ENCODE results near the gene TNFAIP8L3. TPM values are rescaled to one million over a fixed set of nuclear protein-coding genes. Genes with fewer than 3 reads are reported as not detected.
"Not testable (repeated sequence)": the region's sequence is repeated elsewhere in the genome, so short reads cannot be mapped to it uniquely, and the experiment has no call there.

The TNFAIP8L3 gene
- total RNA-seq = 10 to 100 TPM; 33.3 to 42.0 TPM

DNA sequence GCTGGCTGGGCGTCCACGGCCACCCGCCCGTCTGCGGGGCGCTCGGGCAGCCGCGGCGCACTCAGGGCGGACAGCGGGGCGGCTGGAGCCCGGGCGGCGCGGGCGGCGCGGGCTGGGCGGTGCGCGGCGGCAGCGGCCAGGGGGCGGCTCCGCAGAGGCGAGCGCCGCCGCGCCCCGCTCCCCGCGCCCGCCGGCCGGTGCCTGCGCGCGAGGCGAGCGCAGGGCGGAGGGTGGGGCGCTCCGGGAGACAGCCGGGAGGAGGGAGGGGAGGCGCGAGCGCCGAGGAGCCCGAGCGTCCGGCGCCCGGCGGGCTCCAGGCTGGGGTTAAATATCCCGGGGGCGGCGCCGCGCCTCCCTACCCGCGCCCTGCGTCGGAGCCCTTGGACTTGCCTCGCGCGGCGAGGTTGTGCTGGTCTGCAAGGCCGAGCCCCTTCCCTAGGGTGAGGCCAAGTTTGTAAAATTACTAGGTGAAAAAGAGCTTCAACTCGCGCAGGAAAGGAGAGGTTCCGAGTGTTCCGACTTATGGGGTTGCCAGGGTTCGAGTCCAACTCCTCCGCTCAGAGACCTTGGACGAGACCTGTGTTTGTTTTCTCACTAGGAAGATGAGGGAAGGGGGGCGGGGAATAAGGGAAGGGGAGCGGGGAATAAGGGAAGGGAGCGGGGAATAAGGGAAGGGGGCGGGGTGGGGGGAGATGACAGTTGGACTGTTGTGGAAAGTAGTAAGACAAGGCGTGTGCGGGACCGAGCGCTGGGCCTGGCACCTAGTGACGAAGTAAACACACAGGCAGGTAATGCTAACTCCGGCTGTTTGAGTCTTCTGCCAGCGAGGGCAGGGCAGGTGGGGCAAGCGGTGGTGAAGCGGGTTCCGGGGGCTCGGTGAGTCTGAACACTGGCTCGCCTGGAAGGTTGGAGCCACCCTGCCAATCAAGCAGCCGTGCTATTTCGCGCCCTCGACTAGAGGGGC, at the start of gene TNFAIP8L3:
Gene TNFAIP8L3, minus strand, starts transcription at position 301 of the 964 bp plus-strand sequence. CDS start 311 bp downstream, outside the sequence.
- H3K27ac ChIP-seq = peak within 1 kb of the TSS; percentile 84 to 85
- peaks cover 17 to 57% of the 10 kb centered on the region in 2 donors for H3K4me1 ChIP-seq (ENCODE audit: control insufficient read depth in 1 of 2, low read depth in 2 of 2)
- ATAC-seq (ENCODE audit: insufficient number of reproducible peaks, low FRiP score, low read depth) (no peak), DNase-seq (ENCODE audit: low spot score) (no peak)
- H3K4me3 ChIP-seq = peak within 1 kb of the TSS; percentile 84
- H3K36me3 ChIP-seq = no peaks in the 10 kb centered on the region
- H3K27me3 ChIP-seq (replicated peaks; ENCODE audit: insufficient read depth) = no peaks in the 10 kb centered on the region
- H3K9me3 ChIP-seq = no peaks in the 10 kb centered on the region
- TF ChIP-seq, protein P1, sequence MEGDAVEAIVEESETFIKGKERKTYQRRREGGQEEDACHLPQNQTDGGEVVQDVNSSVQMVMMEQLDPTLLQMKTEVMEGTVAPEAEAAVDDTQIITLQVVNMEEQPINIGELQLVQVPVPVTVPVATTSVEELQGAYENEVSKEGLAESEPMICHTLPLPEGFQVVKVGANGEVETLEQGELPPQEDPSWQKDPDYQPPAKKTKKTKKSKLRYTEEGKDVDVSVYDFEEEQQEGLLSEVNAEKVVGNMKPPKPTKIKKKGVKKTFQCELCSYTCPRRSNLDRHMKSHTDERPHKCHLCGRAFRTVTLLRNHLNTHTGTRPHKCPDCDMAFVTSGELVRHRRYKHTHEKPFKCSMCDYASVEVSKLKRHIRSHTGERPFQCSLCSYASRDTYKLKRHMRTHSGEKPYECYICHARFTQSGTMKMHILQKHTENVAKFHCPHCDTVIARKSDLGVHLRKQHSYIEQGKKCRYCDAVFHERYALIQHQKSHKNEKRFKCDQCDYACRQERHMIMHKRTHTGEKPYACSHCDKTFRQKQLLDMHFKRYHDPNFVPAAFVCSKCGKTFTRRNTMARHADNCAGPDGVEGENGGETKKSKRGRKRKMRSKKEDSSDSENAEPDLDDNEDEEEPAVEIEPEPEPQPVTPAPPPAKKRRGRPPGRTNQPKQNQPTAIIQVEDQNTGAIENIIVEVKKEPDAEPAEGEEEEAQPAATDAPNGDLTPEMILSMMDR (IDR thresholded peaks at IDR 0.05) = no peak

DNA sequence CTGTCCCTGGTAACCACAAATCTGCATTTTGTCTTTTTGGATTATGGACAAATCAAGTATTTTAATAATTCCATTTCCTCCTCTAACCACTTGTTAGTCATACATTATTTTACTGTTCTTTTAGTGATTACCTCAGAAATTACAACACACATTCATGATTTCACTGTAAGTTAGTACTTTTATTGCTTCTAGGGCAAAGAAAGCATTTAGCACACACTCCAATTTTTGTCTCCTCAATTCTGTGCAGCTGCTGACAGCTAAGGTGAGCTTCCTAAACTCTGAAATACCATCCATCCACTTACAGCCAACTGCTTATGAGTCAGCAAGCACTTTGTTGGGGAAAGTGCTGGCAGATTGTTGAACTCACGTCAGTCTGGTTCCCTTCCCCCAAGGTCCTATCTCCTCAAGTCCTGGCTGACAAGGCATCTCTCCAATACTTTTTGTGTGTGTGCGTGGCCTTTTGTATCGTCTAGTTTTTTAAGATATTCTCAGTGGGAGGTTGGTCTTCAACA, 49.4 kb upstream of the TNFAIP8L3 start:
- Histone ChIP-seq H3K4me3 (no peak overlapping the region), H3K4me1 (ENCODE audit: control insufficient read depth in 1 of 2, low read depth in 2 of 2) (no peaks in the 10 kb centered on the region), H3K27me3 (replicated peaks; ENCODE audit: insufficient read depth) (no peaks in the 10 kb centered on the region), H3K36me3 (no peaks in the 10 kb centered on the region), H3K9me3 (no peaks in the 10 kb centered on the region), H3K27ac (no peak overlapping the region)
- TF ChIP-seq, protein P1 (IDR thresholded peaks at IDR 0.05) = no peak
- ATAC-seq (ENCODE audit: insufficient number of reproducible peaks, low FRiP score, low read depth) (no peak), DNase-seq (ENCODE audit: low spot score) (no peak)

DNA sequence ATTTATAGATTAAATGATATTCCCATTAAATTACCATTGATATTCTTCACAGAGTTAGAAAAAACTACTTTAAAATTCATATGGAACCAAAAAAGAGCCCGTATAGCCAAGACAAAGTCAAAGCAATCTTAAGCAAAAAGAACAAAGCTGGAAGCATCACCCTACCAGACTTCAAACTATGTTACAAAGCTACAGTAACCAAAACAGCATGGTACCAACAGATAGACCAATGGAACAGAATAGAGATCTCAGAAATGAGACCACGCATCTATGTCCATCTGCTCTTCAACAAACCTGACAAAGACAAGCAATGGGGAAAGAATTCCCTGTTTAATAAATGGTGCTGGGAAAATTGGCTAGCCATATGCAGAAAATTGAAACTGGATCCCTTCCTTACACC, 45.6 kb upstream of the TNFAIP8L3 start:
- not testable (repeated sequence) for H3K27me3 ChIP-seq (replicated peaks; ENCODE audit: insufficient read depth); DNase-seq (ENCODE audit: low spot score); H3K4me3 ChIP-seq; H3K36me3 ChIP-seq; H3K9me3 ChIP-seq; ATAC-seq (ENCODE audit: insufficient number of reproducible peaks, low FRiP score, low read depth); H3K4me1 ChIP-seq (ENCODE audit: control insufficient read depth in 1 of 2, low read depth in 2 of 2); H3K27ac ChIP-seq

DNA sequence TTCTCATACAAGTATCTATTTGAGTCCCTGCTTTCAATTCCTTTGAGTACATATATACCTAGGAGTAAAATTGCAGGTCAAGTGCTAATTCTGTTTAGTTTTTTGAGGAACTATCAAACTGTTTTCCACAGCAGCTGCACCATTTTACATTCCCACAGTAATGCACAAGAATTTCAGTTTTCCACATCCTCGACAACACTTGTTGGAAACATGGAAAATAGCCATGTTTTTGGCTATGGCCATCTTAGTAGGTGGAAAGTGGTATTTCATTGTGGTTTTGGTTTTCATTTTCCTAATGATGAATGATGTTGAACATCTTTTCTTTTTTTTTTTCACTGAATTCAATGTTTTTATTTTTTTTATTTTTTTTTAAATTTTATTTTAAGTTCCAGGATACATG, 44.4 kb upstream of the TNFAIP8L3 start:
- Histone ChIP-seq H3K4me3 (no peak overlapping the region), H3K4me1 (ENCODE audit: control insufficient read depth in 1 of 2, low read depth in 2 of 2) (no peaks in the 10 kb centered on the region), H3K36me3 (no peaks in the 10 kb centered on the region), H3K27ac (no peak overlapping the region), H3K9me3 (no peaks in the 10 kb centered on the region), H3K27me3 (replicated peaks; ENCODE audit: insufficient read depth) (no peaks in the 10 kb centered on the region)
- no peak for DNase-seq (ENCODE audit: low spot score)
- no peak for ATAC-seq (ENCODE audit: insufficient number of reproducible peaks, low FRiP score, low read depth)
- TF ChIP-seq, protein P1 (IDR thresholded peaks at IDR 0.05) = no peak

DNA sequence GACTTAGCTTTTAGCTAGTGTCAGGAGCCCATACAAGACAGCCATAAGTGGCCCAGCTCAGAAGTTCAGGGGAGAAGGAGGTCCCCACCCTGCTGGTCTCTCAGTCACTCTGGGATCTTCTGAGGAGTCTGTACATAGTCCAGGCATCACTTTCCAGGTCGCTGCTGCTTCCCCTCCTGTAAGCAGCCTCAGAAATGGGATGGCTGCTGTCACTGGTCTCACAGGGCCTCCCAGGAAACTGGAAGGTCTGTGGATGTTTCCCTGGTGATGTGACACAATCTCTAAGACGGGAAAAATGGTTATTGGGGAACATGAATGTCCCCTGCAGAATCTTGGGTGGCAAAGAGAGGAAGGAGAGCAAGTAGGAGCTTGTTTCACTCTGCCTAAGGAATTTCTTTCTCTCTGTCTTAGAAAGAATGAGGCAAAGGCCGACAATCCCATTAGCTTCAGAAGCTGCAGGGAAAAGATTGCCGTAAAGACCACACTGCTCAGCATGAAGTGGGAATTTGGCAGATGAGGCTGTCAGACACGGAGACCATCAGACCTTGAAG, 43.2 kb upstream of the TNFAIP8L3 start:
- DNase-seq (ENCODE audit: low spot score) (no peak), ATAC-seq (ENCODE audit: insufficient number of reproducible peaks, low FRiP score, low read depth) (no peak)
- H3K27me3 ChIP-seq (replicated peaks; ENCODE audit: insufficient read depth) = no peaks in the 10 kb centered on the region
- no peak overlapping the region for H3K27ac ChIP-seq
- H3K36me3 ChIP-seq = no peaks in the 10 kb centered on the region
- TF ChIP-seq, protein P1 (IDR thresholded peaks at IDR 0.05) = no peak
- no peak overlapping the region for H3K4me3 ChIP-seq
- no peaks in the 10 kb centered on the region for H3K9me3 ChIP-seq
- peaks cover 7 to 8% of the 10 kb centered on the region in 2 donors for H3K4me1 ChIP-seq (ENCODE audit: control insufficient read depth in 1 of 2, low read depth in 2 of 2)
